Cortex of kidney (tissue), 1 donor: Measurements from ENCODE around the gene SRGAP1.

Experiments
- DNase-seq: peaks from one replicate; lab custom pipeline; 2025; lab: John Stamatoyannopoulos, UW

SRGAP1 gene

GRCh38 chr12:64205542-64205941 lies 361.0 kb downstream of the SRGAP1 start:
- DNase-seq, result no peak

GRCh38 chr12:64207453-64207852 lies 363.0 kb downstream of the SRGAP1 start:
- no peak for DNase-seq
